Activated CD8-positive, alpha-beta T cell treated with anti-CD3 and anti-CD28 coated beads, Interleukin-2, amount 10 ng/mL, durations not matched to agents 7 days and 5 days (primary cell): Measurements from ENCODE around the gene NFIC. TPM values are rescaled to one million over a fixed set of nuclear protein-coding genes. Genes with fewer than 3 reads are reported as not detected.

Experiments used
- ATAC-seq: fragments of 150-1000 bp; cut with Tn5 transposase; one replicate; pipeline ENCODE4 v1.10.0; 2021; ENCODE audit warnings: moderate library complexity
- CTCF ChIA-PET: fragments of 350-600 bp; sonication (Branson Sonifier 250); formaldehyde crosslinking; loops from one replicate; lab custom pipeline; 2021; ENCODE audit warnings: antibody characterized with exemption; lab: Charles Lee
- POLR2A ChIA-PET: fragments of 350-600 bp; sonication (Branson Sonifier 250); formaldehyde crosslinking; loops from one replicate; lab custom pipeline; 2021; ENCODE audit warnings: antibody characterized with exemption; lab: Charles Lee
- DNase-seq: peaks from one replicate; pipeline ENCODE4 v3.0.0-alpha.2; 2020
- H3K27ac Mint-ChIP-seq: one replicate; pipeline ENCODE4 v1.8.0; 2021; ENCODE audit warnings: mild to moderate bottlenecking, mixed read lengths
- H3K27me3 Mint-ChIP-seq: one replicate; pipeline ENCODE4 v1.8.0; 2021; ENCODE audit warnings: low read depth, mixed read lengths
- H3K36me3 Mint-ChIP-seq: one replicate; pipeline ENCODE4 v1.8.0; 2021; ENCODE audit warnings: low read depth, mixed read lengths
- H3K4me1 Mint-ChIP-seq: one replicate; pipeline ENCODE4 v1.8.0; 2021; ENCODE audit warnings: low read depth, mixed read lengths
- H3K4me3 Mint-ChIP-seq: one replicate; pipeline ENCODE4 v1.8.0; 2021; ENCODE audit warnings: mild to moderate bottlenecking, mixed read lengths
- H3K9me3 Mint-ChIP-seq: one replicate; pipeline ENCODE4 v1.8.0; 2022; ENCODE audit warnings: mixed read lengths; ENCODE audit not compliant: insufficient read depth
- total RNA-seq, 2 experiments: library from RNA; stranded (reverse); gene quantifications; one replicate each; pipeline ENCODE4 v1.2.3, GENCODE V29; 2021

NFIC gene
- total RNA-seq, 2 experiments from 2014 or later, result 13.4 to 14.0 TPM

DNA sequence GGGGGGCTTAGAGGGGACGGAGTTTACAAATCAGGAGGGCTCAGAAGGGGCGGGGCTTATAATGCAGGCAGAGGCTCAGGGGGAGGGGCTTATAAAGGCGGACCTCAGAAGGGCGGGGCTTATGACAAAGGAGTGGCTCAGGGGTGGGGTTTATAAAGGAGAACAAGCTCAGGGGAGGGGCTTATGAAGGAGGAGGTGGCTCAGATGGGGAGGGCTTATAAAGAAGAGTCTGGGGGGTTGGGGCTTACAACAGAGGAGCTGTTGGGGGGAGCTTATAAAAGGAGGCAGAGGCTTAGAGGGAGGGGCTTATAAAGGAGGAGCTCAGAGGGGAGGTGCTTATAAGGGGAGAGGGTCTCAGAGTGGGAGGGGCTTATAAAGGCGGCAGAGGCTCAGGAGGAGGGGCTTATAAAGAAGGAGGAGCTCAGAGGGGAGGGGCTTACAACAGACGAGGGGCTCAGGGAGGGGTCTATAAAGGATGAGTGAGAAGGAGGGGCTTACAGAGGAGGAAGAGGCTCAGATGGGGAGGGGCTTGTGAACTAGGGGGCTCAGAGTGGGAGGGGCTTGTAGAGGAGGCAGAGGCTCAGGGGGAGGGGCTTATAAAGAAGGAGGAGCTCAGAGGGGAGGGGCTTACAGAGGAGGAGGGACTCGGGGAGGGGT, 112.9 kb downstream of the NFIC start:
- H3K36me3 Mint-ChIP-seq, result no peaks in the 10 kb centered on the region
- no peaks in the 10 kb centered on the region for H3K27me3 Mint-ChIP-seq
- ChIA-PET POLR2A (interaction anchor here (0.7 to 1.2 kb wide), 4 partner anchors 15 to 411 kb away, joined by 4 to 5 read pairs (median 5); partner anchors contain the start of genes DOHH and FZR1), CTCF (interaction anchor here (0.5 to 1.4 kb wide), 5 partner anchors 9 to 548 kb away, joined by 3 to 12 read pairs (median 3); no protein-coding TSS in a partner anchor)
- H3K4me3 Mint-ChIP-seq, result peak overlapping the region; percentile 68
- ATAC-seq (peak; percentile 64), DNase-seq (peak; percentile 84)
- peaks cover 16% of the 10 kb centered on the region for H3K4me1 Mint-ChIP-seq
- H3K9me3 Mint-ChIP-seq, result no peaks in the 10 kb centered on the region
- peak overlapping the region; percentile 87 for H3K27ac Mint-ChIP-seq

DNA sequence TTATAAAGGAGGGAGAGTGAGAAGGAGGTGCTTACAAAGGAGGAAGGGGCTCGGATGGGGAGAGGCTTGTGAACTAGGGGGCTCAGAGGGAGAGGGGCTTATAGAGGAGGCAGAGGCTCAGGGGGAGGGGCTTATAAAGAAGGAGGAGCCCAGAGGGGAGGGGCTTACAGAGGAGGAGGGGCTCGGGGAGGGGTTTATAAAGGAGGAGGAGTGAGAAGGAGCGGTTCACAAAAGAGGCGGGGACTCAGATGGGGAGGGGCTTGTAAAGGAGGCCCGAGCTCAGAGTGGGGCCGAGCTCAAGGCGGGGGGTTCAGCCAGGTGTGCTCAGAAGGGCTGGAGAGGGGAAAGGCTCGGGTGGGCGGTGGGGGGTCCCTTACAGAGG, 113.4 kb downstream of the NFIC start:
- ATAC-seq (peak; percentile 25), DNase-seq (peak; percentile 56)
- Mint-ChIP-seq H3K36me3 (no peaks in the 10 kb centered on the region), H3K27ac (no peak overlapping the region), H3K4me1 (peaks cover 16% of the 10 kb centered on the region), H3K4me3 (no peak overlapping the region), H3K9me3 (no peaks in the 10 kb centered on the region), H3K27me3 (no peaks in the 10 kb centered on the region)
- POLR2A ChIA-PET, result interaction anchor here (0.9 to 1.2 kb wide), 3 partner anchors 15 to 27 kb away, joined by 4 to 5 read pairs (median 5); partner anchors contain the start of genes DOHH and FZR1
- CTCF ChIA-PET, result interaction anchor here (0.5 to 1.4 kb wide), 5 partner anchors 8 to 548 kb away, joined by 3 to 12 read pairs (median 3); no protein-coding TSS in a partner anchor

GRCh38 chr19:3480383-3481091, 114.2 kb downstream of the NFIC start, which contains the start of gene SMIM24:
SMIM24 (minus strand) TSS chr19:3480525; CDS start chr19:3480463, 62 bp downstream.
- Mint-ChIP-seq H3K36me3 (no peaks in the 10 kb centered on the region), H3K4me1 (peaks cover 18% of the 10 kb centered on the region), H3K4me3 (no peak within 1 kb of the TSS), H3K9me3 (no peaks in the 10 kb centered on the region), H3K27me3 (peaks cover 2% of the 10 kb centered on the region), H3K27ac (no peak within 1 kb of the TSS)
- ATAC-seq (no peak), DNase-seq (no peak)
- ChIA-PET CTCF (no interaction called here), POLR2A (no interaction called here)

DNA sequence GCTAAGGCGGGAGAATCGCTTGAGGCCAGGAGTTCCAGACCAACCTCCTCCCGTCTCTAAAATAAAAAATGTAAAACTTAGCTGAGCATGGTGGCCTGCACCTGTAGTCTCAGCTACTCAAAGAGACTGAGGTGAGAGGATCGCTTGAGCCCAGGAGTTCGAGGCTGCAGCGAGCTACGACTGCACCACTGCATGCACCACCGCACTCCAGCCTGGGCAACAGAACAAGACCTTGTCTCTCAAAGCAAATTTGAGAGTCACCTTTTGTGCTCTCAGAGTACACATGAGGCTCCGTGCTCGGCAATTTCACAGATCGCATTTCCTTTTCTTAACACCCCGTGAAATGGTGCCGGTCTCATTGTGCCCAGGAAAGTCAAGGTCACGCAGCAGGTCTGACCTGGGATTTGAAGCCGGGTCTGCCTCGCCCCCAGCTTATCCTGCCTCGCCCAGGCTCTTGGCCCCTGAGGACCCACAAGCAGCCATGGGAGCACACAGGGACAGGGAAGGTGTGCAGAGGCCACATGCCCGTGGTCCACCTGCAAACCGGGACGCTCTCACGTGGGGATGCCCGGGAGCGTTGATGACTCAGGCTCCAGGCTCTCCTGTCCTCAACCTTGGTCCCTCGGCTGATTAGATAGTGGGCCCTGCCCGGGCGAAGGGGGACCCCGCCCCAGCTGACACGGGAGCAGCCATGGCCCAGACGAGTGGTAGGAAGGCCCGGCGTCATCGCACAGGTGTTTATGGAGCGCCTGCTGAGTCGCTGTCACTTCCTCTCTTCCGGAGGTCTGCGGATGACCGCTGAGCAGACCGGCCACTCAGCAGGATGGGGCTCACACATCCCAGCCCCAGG, 115.1 kb downstream of the NFIC start:
- no peaks in the 10 kb centered on the region for H3K36me3 Mint-ChIP-seq
- CTCF ChIA-PET, result no interaction called here
- no peaks in the 10 kb centered on the region for H3K9me3 Mint-ChIP-seq
- no peak overlapping the region for H3K4me3 Mint-ChIP-seq
- DNase-seq (no peak), ATAC-seq (no peak)
- POLR2A ChIA-PET, result no interaction called here
- H3K27ac Mint-ChIP-seq, result no peak overlapping the region
- peaks cover 2% of the 10 kb centered on the region for H3K27me3 Mint-ChIP-seq
- peaks cover 18% of the 10 kb centered on the region for H3K4me1 Mint-ChIP-seq

- DNase-seq, result no peak
- POLR2A ChIA-PET, result no interaction called here
- peaks cover 18% of the 10 kb centered on the region for H3K4me1 Mint-ChIP-seq
- peaks cover 2% of the 10 kb centered on the region for H3K27me3 Mint-ChIP-seq
- peaks cover 3% of the 10 kb centered on the region for H3K36me3 Mint-ChIP-seq
- no peak overlapping the region for H3K27ac Mint-ChIP-seq
- ATAC-seq, result no peak
- no peak overlapping the region for H3K4me3 Mint-ChIP-seq
- H3K9me3 Mint-ChIP-seq, result no peaks in the 10 kb centered on the region
- CTCF ChIA-PET, result interaction anchor here (0.6 to 5.6 kb wide), 2 partner anchors 19 to 100 kb away, joined by 4 to 62 read pairs; partner anchors contain the start of genes DOHH and FZR1
These were observed 116.3 kb downstream of the NFIC start for GRCh38 chr19:3482507-3483225.

DNA sequence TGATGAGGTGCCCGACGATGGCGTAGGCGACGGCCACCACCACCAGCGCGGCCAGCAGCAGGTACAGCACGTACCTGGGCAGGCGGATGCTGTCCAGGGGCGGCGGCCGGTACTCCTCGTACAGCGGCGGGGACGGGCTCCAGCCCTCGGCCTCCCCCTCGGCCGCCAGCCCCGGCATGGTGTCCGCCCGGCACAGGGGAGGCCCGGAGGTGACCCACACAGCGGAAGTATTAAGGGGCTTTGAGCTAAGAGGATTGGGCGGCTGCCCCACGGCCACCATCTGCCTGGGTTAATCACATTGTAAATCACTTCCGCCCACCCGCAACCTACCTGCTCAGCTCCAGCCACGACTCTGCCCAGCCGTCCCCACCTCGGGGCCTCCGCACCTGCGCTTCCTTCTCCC, 116.8 kb downstream of the NFIC start, which contains the start of gene SMIM44:
TSS of gene SMIM44 (minus strand) at position 216 of the 403 bp plus-strand sequence. CDS start at position 178, 38 bp downstream.
- POLR2A ChIA-PET, result no interaction called here
- no peak within 1 kb of the TSS for H3K27ac Mint-ChIP-seq

GRCh38 chr19:3491396-3492119, 125.2 kb downstream of the NFIC start:
- H3K4me1 Mint-ChIP-seq, result peaks cover 12% of the 10 kb centered on the region
- no peak for ATAC-seq
- no peaks in the 10 kb centered on the region for H3K27me3 Mint-ChIP-seq
- no peak for DNase-seq
- no peak overlapping the region for H3K27ac Mint-ChIP-seq
- H3K4me3 Mint-ChIP-seq, result no peak overlapping the region
- no peaks in the 10 kb centered on the region for H3K9me3 Mint-ChIP-seq
- peaks cover 31% of the 10 kb centered on the region for H3K36me3 Mint-ChIP-seq
- ChIA-PET CTCF (no interaction called here), POLR2A (no interaction called here)

More for the DNA sequence above, 116.8 kb downstream of the NFIC start, which contains the start of gene SMIM44:
- Mint-ChIP-seq H3K27me3 (peaks cover 2% of the 10 kb centered on the region), H3K4me3 (no peak within 1 kb of the TSS), H3K4me1 (peaks cover 13% of the 10 kb centered on the region), H3K36me3 (peaks cover 3% of the 10 kb centered on the region), H3K9me3 (no peaks in the 10 kb centered on the region)
- DNase-seq (no peak), ATAC-seq (no peak)
- CTCF ChIA-PET, result interaction anchor here (0.6 to 5.6 kb wide), 3 partner anchors 19 to 178 kb away, joined by 4 to 62 read pairs (median 4); partner anchors contain the start of genes DOHH and FZR1

GRCh38 chr19:3492131-3492839, 125.9 kb downstream of the NFIC start:
- Mint-ChIP-seq H3K4me1 (peaks cover 12% of the 10 kb centered on the region), H3K27ac (no peak overlapping the region), H3K9me3 (no peaks in the 10 kb centered on the region), H3K4me3 (no peak overlapping the region), H3K36me3 (peaks cover 32% of the 10 kb centered on the region), H3K27me3 (no peaks in the 10 kb centered on the region)
- ChIA-PET CTCF (no interaction called here), POLR2A (no interaction called here)
- DNase-seq (no peak), ATAC-seq (no peak)

DNA sequence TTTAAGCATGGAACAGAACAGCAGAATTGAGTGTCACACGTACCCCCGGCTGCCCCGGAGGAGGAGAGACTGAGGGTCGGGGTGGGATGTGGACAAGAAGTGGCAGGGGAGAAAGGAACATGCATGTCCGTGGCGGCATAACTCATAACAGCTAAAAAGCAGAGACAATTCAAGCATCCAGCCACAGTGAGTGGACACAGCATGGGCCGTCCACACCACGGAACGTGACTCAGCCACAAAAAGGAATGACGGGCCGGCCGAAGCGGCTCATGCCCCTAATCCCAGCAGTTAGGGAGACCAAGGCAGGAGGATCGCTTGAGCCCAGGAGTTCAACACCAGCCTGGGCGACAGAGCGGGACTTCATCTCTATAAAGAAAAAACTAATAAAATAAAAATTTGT, 126.5 kb downstream of the NFIC start:
- Mint-ChIP-seq H3K27ac (no peak overlapping the region), H3K4me1 (peaks cover 13% of the 10 kb centered on the region), H3K9me3 (no peaks in the 10 kb centered on the region), H3K36me3 (peaks cover 34% of the 10 kb centered on the region), H3K4me3 (no peak overlapping the region), H3K27me3 (no peaks in the 10 kb centered on the region)
- POLR2A ChIA-PET, result no interaction called here
- ATAC-seq, result no peak
- CTCF ChIA-PET, result no interaction called here
- DNase-seq, result no peak

- H3K4me3 Mint-ChIP-seq, result no peak overlapping the region
- H3K9me3 Mint-ChIP-seq, result no peaks in the 10 kb centered on the region
- H3K27ac Mint-ChIP-seq, result no peak overlapping the region
- ChIA-PET CTCF (interaction anchor here (2.0 kb wide), 1 partner anchor 8 kb away, joined by 9 read pairs; no protein-coding TSS in a partner anchor), POLR2A (no interaction called here)
- DNase-seq (no peak), ATAC-seq (no peak)
- peaks cover 36% of the 10 kb centered on the region for H3K36me3 Mint-ChIP-seq
- no peaks in the 10 kb centered on the region for H3K27me3 Mint-ChIP-seq
- H3K4me1 Mint-ChIP-seq, result peaks cover 15% of the 10 kb centered on the region
These were observed 127.3 kb downstream of the NFIC start for GRCh38 chr19:3493651-3494050.
